C4-2B (cell line): ENCODE measurements around the gene MRPL40.

Source experiments
- ZFX ChIP-seq: fragments of 450-650 bp; IDR thresholded peaks from 2 replicates; pipeline ENCODE4 v1.6.1; 2017
- TF ChIP-seq, protein P1 (sequence below): fragments of 450-650 bp; conservative IDR thresholded peaks from 2 replicates; pipeline ENCODE4 v1.5.1; 2017; ENCODE audit warnings: mild to moderate bottlenecking

- TF ChIP-seq, protein P1, sequence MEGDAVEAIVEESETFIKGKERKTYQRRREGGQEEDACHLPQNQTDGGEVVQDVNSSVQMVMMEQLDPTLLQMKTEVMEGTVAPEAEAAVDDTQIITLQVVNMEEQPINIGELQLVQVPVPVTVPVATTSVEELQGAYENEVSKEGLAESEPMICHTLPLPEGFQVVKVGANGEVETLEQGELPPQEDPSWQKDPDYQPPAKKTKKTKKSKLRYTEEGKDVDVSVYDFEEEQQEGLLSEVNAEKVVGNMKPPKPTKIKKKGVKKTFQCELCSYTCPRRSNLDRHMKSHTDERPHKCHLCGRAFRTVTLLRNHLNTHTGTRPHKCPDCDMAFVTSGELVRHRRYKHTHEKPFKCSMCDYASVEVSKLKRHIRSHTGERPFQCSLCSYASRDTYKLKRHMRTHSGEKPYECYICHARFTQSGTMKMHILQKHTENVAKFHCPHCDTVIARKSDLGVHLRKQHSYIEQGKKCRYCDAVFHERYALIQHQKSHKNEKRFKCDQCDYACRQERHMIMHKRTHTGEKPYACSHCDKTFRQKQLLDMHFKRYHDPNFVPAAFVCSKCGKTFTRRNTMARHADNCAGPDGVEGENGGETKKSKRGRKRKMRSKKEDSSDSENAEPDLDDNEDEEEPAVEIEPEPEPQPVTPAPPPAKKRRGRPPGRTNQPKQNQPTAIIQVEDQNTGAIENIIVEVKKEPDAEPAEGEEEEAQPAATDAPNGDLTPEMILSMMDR: no peak
- TF ChIP-seq ZFX: no peak
Measured at GRCh38 chr22:19406846-19407245, 25.5 kb upstream of the MRPL40 start.
